GM12801 (cell line): ENCODE measurements around the gene GSE1.

Experiments
- CTCF ChIP-seq: IDR thresholded peaks from one replicate; pipeline ENCODE4 v1.5.1; 2011; ENCODE audit warnings: control low read depth; ENCODE audit not compliant: insufficient read length; ENCODE audit errors: extremely low read depth

The GSE1 gene

DNA sequence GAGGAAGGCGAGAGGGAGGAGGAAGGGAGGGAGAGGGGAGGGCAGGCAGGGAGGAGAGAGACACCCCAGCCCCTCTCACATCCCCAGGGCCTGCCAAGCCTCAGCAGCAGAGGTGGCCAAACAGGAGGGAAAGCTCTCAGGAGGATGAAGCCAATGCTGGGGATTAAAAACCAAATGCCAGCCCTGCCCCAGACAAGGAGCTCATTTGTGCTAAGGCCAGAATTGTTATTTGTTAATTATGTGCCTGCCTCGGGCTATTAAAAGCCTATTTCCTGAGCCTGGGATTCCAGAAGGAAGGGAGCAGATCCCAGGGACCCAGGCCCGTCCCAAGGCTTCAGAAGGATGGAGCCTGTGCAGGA lies 103.5 kb downstream of the GSE1 start:
- TF ChIP-seq CTCF: no peak

- TF ChIP-seq CTCF: no peak
These were observed 104.5 kb downstream of the GSE1 start for GRCh38 chr16:85717393-85718152.

- no peak for TF ChIP-seq CTCF
These were observed 105.0 kb downstream of the GSE1 start for GRCh38 chr16:85718153-85718477.

GRCh38 chr16:85718682-85719081 lies 105.6 kb downstream of the GSE1 start:
- TF ChIP-seq CTCF: no peak

- no peak for TF ChIP-seq CTCF
These were observed 106.6 kb downstream of the GSE1 start for GRCh38 chr16:85719605-85720301.

DNA sequence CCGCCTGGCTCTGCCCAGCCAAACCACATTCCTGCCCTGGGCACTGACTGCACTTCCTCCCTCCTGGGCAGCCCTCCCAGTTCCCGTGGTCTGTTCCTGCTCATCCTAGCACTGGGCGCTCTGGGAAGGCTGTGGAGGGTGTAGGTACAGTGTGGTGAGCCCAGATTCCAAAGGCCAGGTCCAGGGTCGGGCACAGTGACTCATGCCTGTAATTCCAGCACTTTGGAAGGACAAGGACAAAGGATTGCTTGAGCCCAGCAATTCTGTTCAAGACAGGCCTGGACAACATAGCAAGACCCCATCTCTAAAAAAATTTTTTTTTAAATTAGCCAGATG lies 107.1 kb downstream of the GSE1 start:
- no peak for TF ChIP-seq CTCF

- no peak for TF ChIP-seq CTCF
These were observed 109.2 kb downstream of the GSE1 start for GRCh38 chr16:85722128-85722893.
